ENCODE measurements around the gene GARIN5A. TPM values are rescaled to one million over a fixed set of nuclear protein-coding genes. Genes with fewer than 3 reads are reported as not detected.
A peak's percentile ranks its signal among the peaks of the same experiment; 100 is the strongest.

Gene GARIN5A
- total and polyA plus RNA-seq, 5 donors from 2014 or later = 0.39 to 0.83 (median 0.64) TPM; not detected in 2

GRCh38 chr19:50427318-50427925 is 49.2 kb downstream of the GARIN5A start:
- H3K9me3 Mint-ChIP-seq = peaks cover 0 to 4% (median 0%) of the 10 kb centered on the region in 7 donors
- peaks cover 9% of the 10 kb centered on the region for H3K4me1 ChIP-seq (ENCODE audit: control insufficient read depth, insufficient read depth, low read length, poor library complexity, severe bottlenecking)
- no peaks in the 10 kb centered on the region for H3K9me3 ChIP-seq (ENCODE audit: control insufficient read depth in 2 of 2, low read length in 2 of 2)
- peaks cover 0 to 18% (median 4%) of the 10 kb centered on the region in 4 donors for H3K4me1 Mint-ChIP-seq
- peaks cover 14% of the 10 kb centered on the region for H3K27me3 Mint-ChIP-seq
- no peak for ATAC-seq (ENCODE audit: low read depth in 2 of 2)
- peak overlapping the region in 2 of 4 donors; percentile 43 to 75 for H3K4me3 Mint-ChIP-seq
- H3K36me3 Mint-ChIP-seq = no peaks in the 10 kb centered on the region
- DNase-seq = no peak
- H3K36me3 ChIP-seq (ENCODE audit: control insufficient read depth, insufficient read depth, low read length) = no peaks in the 10 kb centered on the region
- H3K4me3 ChIP-seq (ENCODE audit: low read depth, low read length) = no peak overlapping the region
- no peaks in the 10 kb centered on the region for H3K27me3 ChIP-seq (ENCODE audit: control insufficient read depth, insufficient read depth, low read length)
- H3K27ac Mint-ChIP-seq = no peak overlapping the region
- no peak overlapping the region for H3K27ac ChIP-seq (ENCODE audit: insufficient read depth, low read length, poor library complexity, severe bottlenecking)

- ATAC-seq (ENCODE audit: low read depth in 2 of 2) = no peak
- Mint-ChIP-seq H3K36me3 (no peaks in the 10 kb centered on the region), H3K9me3 (peaks cover 0 to 4% (median 0%) of the 10 kb centered on the region in 7 donors), H3K27me3 (peaks cover 20% of the 10 kb centered on the region), H3K4me1 (peaks cover 0 to 4% (median 0%) of the 10 kb centered on the region in 4 donors), H3K27ac (no peak overlapping the region), H3K4me3 (no peak overlapping the region)
- H3K4me1 ChIP-seq (ENCODE audit: control insufficient read depth, insufficient read depth, low read length, poor library complexity, severe bottlenecking) = no peaks in the 10 kb centered on the region
- DNase-seq = no peak
- no peak overlapping the region for H3K4me3 ChIP-seq (ENCODE audit: low read depth, low read length)
- H3K36me3 ChIP-seq (ENCODE audit: control insufficient read depth, insufficient read depth, low read length) = no peaks in the 10 kb centered on the region
- no peak overlapping the region for H3K27ac ChIP-seq (ENCODE audit: insufficient read depth, low read length, poor library complexity, severe bottlenecking)
- H3K27me3 ChIP-seq (ENCODE audit: control insufficient read depth, insufficient read depth, low read length) = peaks cover 2% of the 10 kb centered on the region
- no peaks in the 10 kb centered on the region for H3K9me3 ChIP-seq (ENCODE audit: control insufficient read depth in 2 of 2, low read length in 2 of 2)
These were observed 51.1 kb downstream of the GARIN5A start for GRCh38 chr19:50425581-50425980.

GRCh38 chr19:50423279-50424113 is 53.2 kb downstream of the GARIN5A start:
- H3K9me3 Mint-ChIP-seq = peaks cover 0 to 1% (median 0%) of the 10 kb centered on the region in 7 donors
- H3K27ac Mint-ChIP-seq = no peak overlapping the region
- peaks cover 4% of the 10 kb centered on the region for H3K36me3 Mint-ChIP-seq
- Histone ChIP-seq H3K4me1 (ENCODE audit: control insufficient read depth, insufficient read depth, low read length, poor library complexity, severe bottlenecking) (no peaks in the 10 kb centered on the region), H3K9me3 (ENCODE audit: control insufficient read depth in 2 of 2, low read length in 2 of 2) (no peaks in the 10 kb centered on the region), H3K27ac (ENCODE audit: insufficient read depth, low read length, poor library complexity, severe bottlenecking) (no peak overlapping the region), H3K27me3 (ENCODE audit: control insufficient read depth, insufficient read depth, low read length) (peaks cover 2% of the 10 kb centered on the region), H3K36me3 (ENCODE audit: control insufficient read depth, insufficient read depth, low read length) (no peaks in the 10 kb centered on the region), H3K4me3 (ENCODE audit: low read depth, low read length) (no peak overlapping the region)
- peaks cover 0 to 6% (median 4%) of the 10 kb centered on the region in 4 donors for H3K4me1 Mint-ChIP-seq
- ATAC-seq (ENCODE audit: low read depth in 2 of 2) (no peak), DNase-seq (no peak)
- H3K4me3 Mint-ChIP-seq = no peak overlapping the region
- peaks cover 30% of the 10 kb centered on the region for H3K27me3 Mint-ChIP-seq

- Mint-ChIP-seq H3K36me3 (peaks cover 4% of the 10 kb centered on the region), H3K4me3 (peak overlapping the region in 1 of 4 donors; percentile 13), H3K9me3 (peaks cover 0 to 1% (median 0%) of the 10 kb centered on the region in 7 donors), H3K27me3 (peaks cover 30% of the 10 kb centered on the region), H3K27ac (no peak overlapping the region), H3K4me1 (peaks cover 0 to 6% (median 4%) of the 10 kb centered on the region in 4 donors)
- Histone ChIP-seq H3K27me3 (ENCODE audit: control insufficient read depth, insufficient read depth, low read length) (peaks cover 2% of the 10 kb centered on the region), H3K4me3 (ENCODE audit: low read depth, low read length) (no peak overlapping the region), H3K27ac (ENCODE audit: insufficient read depth, low read length, poor library complexity, severe bottlenecking) (no peak overlapping the region), H3K36me3 (ENCODE audit: control insufficient read depth, insufficient read depth, low read length) (no peaks in the 10 kb centered on the region), H3K9me3 (ENCODE audit: control insufficient read depth in 2 of 2, low read length in 2 of 2) (no peaks in the 10 kb centered on the region), H3K4me1 (ENCODE audit: control insufficient read depth, insufficient read depth, low read length, poor library complexity, severe bottlenecking) (no peaks in the 10 kb centered on the region)
- DNase-seq (no peak), ATAC-seq (ENCODE audit: low read depth in 2 of 2) (no peak)
These were observed 54.0 kb downstream of the GARIN5A start for GRCh38 chr19:50422397-50423278.

GRCh38 chr19:50420808-50421207 is 55.8 kb downstream of the GARIN5A start:
- Mint-ChIP-seq H3K36me3 (peaks cover 4% of the 10 kb centered on the region), H3K27ac (no peak overlapping the region), H3K27me3 (peaks cover 30% of the 10 kb centered on the region), H3K4me3 (no peak overlapping the region), H3K9me3 (peaks cover 0 to 1% (median 0%) of the 10 kb centered on the region in 7 donors), H3K4me1 (peaks cover 0 to 6% (median 4%) of the 10 kb centered on the region in 4 donors)
- H3K27me3 ChIP-seq (ENCODE audit: control insufficient read depth, insufficient read depth, low read length) = peaks cover 2% of the 10 kb centered on the region
- no peaks in the 10 kb centered on the region for H3K9me3 ChIP-seq (ENCODE audit: control insufficient read depth in 2 of 2, low read length in 2 of 2)
- ATAC-seq (ENCODE audit: low read depth in 2 of 2) (no peak), DNase-seq (no peak)
- no peak overlapping the region for H3K4me3 ChIP-seq (ENCODE audit: low read depth, low read length)
- H3K4me1 ChIP-seq (ENCODE audit: control insufficient read depth, insufficient read depth, low read length, poor library complexity, severe bottlenecking) = no peaks in the 10 kb centered on the region
- no peak overlapping the region for H3K27ac ChIP-seq (ENCODE audit: insufficient read depth, low read length, poor library complexity, severe bottlenecking)
- H3K36me3 ChIP-seq (ENCODE audit: control insufficient read depth, insufficient read depth, low read length) = no peaks in the 10 kb centered on the region

- no peak for ATAC-seq (ENCODE audit: low read depth in 2 of 2)
- H3K36me3 Mint-ChIP-seq = peaks cover 4% of the 10 kb centered on the region
- peaks cover 0 to 6% (median 4%) of the 10 kb centered on the region in 4 donors for H3K4me1 Mint-ChIP-seq
- no peak overlapping the region for H3K27ac ChIP-seq (ENCODE audit: insufficient read depth, low read length, poor library complexity, severe bottlenecking)
- no peaks in the 10 kb centered on the region for H3K4me1 ChIP-seq (ENCODE audit: control insufficient read depth, insufficient read depth, low read length, poor library complexity, severe bottlenecking)
- no peak for DNase-seq
- no peaks in the 10 kb centered on the region for H3K36me3 ChIP-seq (ENCODE audit: control insufficient read depth, insufficient read depth, low read length)
- H3K9me3 ChIP-seq (ENCODE audit: control insufficient read depth in 2 of 2, low read length in 2 of 2) = no peaks in the 10 kb centered on the region
- H3K9me3 Mint-ChIP-seq = peaks cover 0 to 1% (median 0%) of the 10 kb centered on the region in 7 donors
- no peak overlapping the region for H3K27ac Mint-ChIP-seq
- no peak overlapping the region for H3K4me3 ChIP-seq (ENCODE audit: low read depth, low read length)
- H3K27me3 ChIP-seq (ENCODE audit: control insufficient read depth, insufficient read depth, low read length) = peaks cover 2% of the 10 kb centered on the region
- no peak overlapping the region for H3K4me3 Mint-ChIP-seq
- peaks cover 30% of the 10 kb centered on the region for H3K27me3 Mint-ChIP-seq
These were observed 56.5 kb downstream of the GARIN5A start for GRCh38 chr19:50420127-50420526.

- Histone ChIP-seq H3K9me3 (ENCODE audit: control insufficient read depth in 2 of 2, low read length in 2 of 2) (no peaks in the 10 kb centered on the region), H3K4me1 (ENCODE audit: control insufficient read depth, insufficient read depth, low read length, poor library complexity, severe bottlenecking) (peaks cover 3% of the 10 kb centered on the region), H3K4me3 (ENCODE audit: low read depth, low read length) (no peak overlapping the region), H3K27ac (ENCODE audit: insufficient read depth, low read length, poor library complexity, severe bottlenecking) (no peak overlapping the region), H3K27me3 (ENCODE audit: control insufficient read depth, insufficient read depth, low read length) (peaks cover 2% of the 10 kb centered on the region), H3K36me3 (ENCODE audit: control insufficient read depth, insufficient read depth, low read length) (no peaks in the 10 kb centered on the region)
- peaks cover 4% of the 10 kb centered on the region for H3K36me3 Mint-ChIP-seq
- H3K27me3 Mint-ChIP-seq = peaks cover 30% of the 10 kb centered on the region
- no peak overlapping the region for H3K4me3 Mint-ChIP-seq
- peaks cover 0 to 6% (median 4%) of the 10 kb centered on the region in 4 donors for H3K4me1 Mint-ChIP-seq
- DNase-seq (no peak), ATAC-seq (ENCODE audit: low read depth in 2 of 2) (no peak)
- H3K9me3 Mint-ChIP-seq = peaks cover 0 to 1% (median 0%) of the 10 kb centered on the region in 7 donors
- no peak overlapping the region for H3K27ac Mint-ChIP-seq
These were observed 57.0 kb downstream of the GARIN5A start for GRCh38 chr19:50419580-50420035.

Data from CD4-positive, CD25-positive, alpha-beta regulatory T cell (primary cell).